Measurements from ENCODE around the gene TGFB2. TPM values are rescaled to one million over a fixed set of nuclear protein-coding genes. Genes with fewer than 3 reads are reported as not detected.
A peak's percentile ranks its signal among the peaks of the same experiment; 100 is the strongest.

Gene TGFB2
- total RNA-seq, 1 experiment from 2014 or later: 2.5 TPM

DNA sequence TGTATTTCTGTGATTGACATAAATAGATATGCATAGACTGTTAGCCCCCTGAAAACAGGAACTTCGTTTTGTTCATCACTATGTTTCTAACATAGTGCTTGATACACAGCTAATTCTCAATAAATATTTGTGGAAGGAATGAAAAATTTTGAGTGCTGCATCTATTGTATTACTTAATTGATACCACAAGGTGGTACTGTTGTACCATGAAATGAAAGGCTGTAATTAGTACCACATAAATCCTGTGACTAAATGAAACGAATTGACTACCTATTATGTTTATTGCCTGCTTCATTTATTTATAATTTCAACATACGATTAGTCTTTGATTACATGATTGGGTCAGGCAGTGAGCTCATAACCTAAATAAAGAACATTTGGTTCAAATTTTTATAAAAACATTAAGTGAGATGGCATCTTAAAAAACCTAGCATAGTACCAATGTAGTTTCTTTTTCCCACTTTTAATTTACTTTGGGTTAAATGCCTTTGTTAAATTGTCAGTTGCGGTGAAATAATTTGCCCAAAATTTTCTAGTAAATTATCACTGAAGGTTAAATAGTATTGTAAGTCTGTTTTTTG, 15.0 kb upstream of the TGFB2 start:
- TF ChIP-seq, protein P1, sequence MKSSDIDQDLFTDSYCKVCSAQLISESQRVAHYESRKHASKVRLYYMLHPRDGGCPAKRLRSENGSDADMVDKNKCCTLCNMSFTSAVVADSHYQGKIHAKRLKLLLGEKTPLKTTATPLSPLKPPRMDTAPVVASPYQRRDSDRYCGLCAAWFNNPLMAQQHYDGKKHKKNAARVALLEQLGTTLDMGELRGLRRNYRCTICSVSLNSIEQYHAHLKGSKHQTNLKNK (CRISPR knock-in tag; IDR thresholded peaks at IDR 0.05): no peak
- TF ChIP-seq ZBTB21 (CRISPR knock-in tag; IDR thresholded peaks at IDR 0.05; ENCODE audit: borderline replicate concordance): no peak
- TF ChIP-seq, protein P2, sequence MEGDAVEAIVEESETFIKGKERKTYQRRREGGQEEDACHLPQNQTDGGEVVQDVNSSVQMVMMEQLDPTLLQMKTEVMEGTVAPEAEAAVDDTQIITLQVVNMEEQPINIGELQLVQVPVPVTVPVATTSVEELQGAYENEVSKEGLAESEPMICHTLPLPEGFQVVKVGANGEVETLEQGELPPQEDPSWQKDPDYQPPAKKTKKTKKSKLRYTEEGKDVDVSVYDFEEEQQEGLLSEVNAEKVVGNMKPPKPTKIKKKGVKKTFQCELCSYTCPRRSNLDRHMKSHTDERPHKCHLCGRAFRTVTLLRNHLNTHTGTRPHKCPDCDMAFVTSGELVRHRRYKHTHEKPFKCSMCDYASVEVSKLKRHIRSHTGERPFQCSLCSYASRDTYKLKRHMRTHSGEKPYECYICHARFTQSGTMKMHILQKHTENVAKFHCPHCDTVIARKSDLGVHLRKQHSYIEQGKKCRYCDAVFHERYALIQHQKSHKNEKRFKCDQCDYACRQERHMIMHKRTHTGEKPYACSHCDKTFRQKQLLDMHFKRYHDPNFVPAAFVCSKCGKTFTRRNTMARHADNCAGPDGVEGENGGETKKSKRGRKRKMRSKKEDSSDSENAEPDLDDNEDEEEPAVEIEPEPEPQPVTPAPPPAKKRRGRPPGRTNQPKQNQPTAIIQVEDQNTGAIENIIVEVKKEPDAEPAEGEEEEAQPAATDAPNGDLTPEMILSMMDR (IDR thresholded peaks at IDR 0.05): peak; percentile 43; the same call in 1 of the 2 replicates
- TF ChIP-seq ATF1 (CRISPR knock-in tag; IDR thresholded peaks at IDR 0.05): no peak
- no peak for TF ChIP-seq TEAD1 (CRISPR knock-in tag; IDR thresholded peaks at IDR 0.05)
- TF ChIP-seq, protein P3, sequence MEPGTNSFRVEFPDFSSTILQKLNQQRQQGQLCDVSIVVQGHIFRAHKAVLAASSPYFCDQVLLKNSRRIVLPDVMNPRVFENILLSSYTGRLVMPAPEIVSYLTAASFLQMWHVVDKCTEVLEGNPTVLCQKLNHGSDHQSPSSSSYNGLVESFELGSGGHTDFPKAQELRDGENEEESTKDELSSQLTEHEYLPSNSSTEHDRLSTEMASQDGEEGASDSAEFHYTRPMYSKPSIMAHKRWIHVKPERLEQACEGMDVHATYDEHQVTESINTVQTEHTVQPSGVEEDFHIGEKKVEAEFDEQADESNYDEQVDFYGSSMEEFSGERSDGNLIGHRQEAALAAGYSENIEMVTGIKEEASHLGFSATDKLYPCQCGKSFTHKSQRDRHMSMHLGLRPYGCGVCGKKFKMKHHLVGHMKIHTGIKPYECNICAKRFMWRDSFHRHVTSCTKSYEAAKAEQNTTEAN (CRISPR knock-in tag; IDR thresholded peaks at IDR 0.05): no peak
- TF ChIP-seq ZNF263 (CRISPR knock-in tag; IDR thresholded peaks at IDR 0.05; ENCODE audit: low read depth): no peak
- no peak for TF ChIP-seq CREM (CRISPR knock-in tag; IDR thresholded peaks at IDR 0.05)
- no peak for TF ChIP-seq ZNF423 (CRISPR knock-in tag; IDR thresholded peaks at IDR 0.05)
- ChIA-PET POLR2A (no interaction called here), CTCF (interaction anchor here (0.6 to 2.3 kb wide), 6 partner anchors 9 to 1056 kb away, joined by 3 to 7 read pairs (median 4); no protein-coding TSS in a partner anchor)
- Mint-ChIP-seq H3K36me3 (peaks cover 21% of the 10 kb centered on the region), H3K27me3 (ENCODE audit: low read depth) (no peaks in the 10 kb centered on the region), H3K9me3 (no peaks in the 10 kb centered on the region), H3K4me3 (no peak overlapping the region), H3K27ac (no peak overlapping the region), H3K4me1 (peaks cover 4% of the 10 kb centered on the region; the same call in 1 of the 2 replicates)
- no peak for DNase-seq (ENCODE audit: low spot score)
- peak; percentile 51 for ATAC-seq

DNA sequence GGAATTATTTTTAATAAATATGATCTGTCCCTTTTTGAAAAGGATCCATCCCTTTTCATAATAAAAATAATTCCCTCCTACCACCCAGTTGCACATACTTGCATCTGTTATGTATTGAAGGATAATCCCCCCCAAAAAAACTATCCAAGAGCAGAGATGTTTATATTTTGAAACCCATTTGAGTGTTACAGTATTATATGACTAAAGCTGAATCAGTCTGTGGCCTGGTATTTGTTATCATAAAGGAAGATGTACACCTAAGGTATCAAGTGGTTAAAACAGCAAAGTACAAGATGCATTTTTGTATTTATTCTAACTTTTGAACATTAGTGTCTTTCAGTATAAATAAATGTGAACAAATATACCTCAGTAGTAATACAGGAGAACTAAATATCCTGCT, 12.7 kb upstream of the TGFB2 start:
- Mint-ChIP-seq H3K4me1 (peaks cover 13% of the 10 kb centered on the region), H3K9me3 (no peaks in the 10 kb centered on the region), H3K4me3 (no peak overlapping the region), H3K27ac (no peak overlapping the region), H3K27me3 (ENCODE audit: low read depth) (no peaks in the 10 kb centered on the region), H3K36me3 (peaks cover 20% of the 10 kb centered on the region)
- CTCF ChIA-PET: no interaction called here
- ATAC-seq (no peak), DNase-seq (ENCODE audit: low spot score) (no peak)
- POLR2A ChIA-PET: no interaction called here
- TF ChIP-seq SP1 (CRISPR knock-in tag; conservative IDR thresholded peaks at IDR 0.05) (no peak), ZNF121 (CRISPR knock-in tag; IDR thresholded peaks at IDR 0.05) (no peak), GRHL2 (CRISPR knock-in tag; IDR thresholded peaks at IDR 0.05; ENCODE audit: insufficient replicate concordance, severe bottlenecking) (no peak), IRF2 (CRISPR knock-in tag; IDR thresholded peaks at IDR 0.05; ENCODE audit: borderline replicate concordance, low read depth) (no peak), KAT7 (CRISPR knock-in tag; IDR thresholded peaks at IDR 0.05; ENCODE audit: borderline replicate concordance) (no peak), ZNF232 (CRISPR knock-in tag; IDR thresholded peaks at IDR 0.05) (no peak)
- TF ChIP-seq, protein P4, sequence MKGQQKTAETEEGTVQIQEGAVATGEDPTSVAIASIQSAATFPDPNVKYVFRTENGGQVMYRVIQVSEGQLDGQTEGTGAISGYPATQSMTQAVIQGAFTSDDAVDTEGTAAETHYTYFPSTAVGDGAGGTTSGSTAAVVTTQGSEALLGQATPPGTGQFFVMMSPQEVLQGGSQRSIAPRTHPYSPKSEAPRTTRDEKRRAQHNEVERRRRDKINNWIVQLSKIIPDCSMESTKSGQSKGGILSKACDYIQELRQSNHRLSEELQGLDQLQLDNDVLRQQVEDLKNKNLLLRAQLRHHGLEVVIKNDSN (CRISPR knock-in tag; IDR thresholded peaks at IDR 0.05): no peak
- TF ChIP-seq, protein P5, sequence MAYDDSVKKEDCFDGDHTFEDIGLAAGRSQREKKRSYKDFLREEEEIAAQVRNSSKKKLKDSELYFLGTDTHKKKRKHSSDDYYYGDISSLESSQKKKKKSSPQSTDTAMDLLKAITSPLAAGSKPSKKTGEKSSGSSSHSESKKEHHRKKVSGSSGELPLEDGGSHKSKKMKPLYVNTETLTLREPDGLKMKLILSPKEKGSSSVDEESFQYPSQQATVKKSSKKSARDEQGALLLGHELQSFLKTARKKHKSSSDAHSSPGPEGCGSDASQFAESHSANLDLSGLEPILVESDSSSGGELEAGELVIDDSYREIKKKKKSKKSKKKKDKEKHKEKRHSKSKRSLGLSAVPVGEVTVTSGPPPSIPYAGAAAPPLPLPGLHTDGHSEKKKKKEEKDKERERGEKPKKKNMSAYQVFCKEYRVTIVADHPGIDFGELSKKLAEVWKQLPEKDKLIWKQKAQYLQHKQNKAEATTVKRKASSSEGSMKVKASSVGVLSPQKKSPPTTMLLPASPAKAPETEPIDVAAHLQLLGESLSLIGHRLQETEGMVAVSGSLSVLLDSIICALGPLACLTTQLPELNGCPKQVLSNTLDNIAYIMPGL (CRISPR knock-in tag; IDR thresholded peaks at IDR 0.05): no peak
- TF ChIP-seq, protein P6, sequence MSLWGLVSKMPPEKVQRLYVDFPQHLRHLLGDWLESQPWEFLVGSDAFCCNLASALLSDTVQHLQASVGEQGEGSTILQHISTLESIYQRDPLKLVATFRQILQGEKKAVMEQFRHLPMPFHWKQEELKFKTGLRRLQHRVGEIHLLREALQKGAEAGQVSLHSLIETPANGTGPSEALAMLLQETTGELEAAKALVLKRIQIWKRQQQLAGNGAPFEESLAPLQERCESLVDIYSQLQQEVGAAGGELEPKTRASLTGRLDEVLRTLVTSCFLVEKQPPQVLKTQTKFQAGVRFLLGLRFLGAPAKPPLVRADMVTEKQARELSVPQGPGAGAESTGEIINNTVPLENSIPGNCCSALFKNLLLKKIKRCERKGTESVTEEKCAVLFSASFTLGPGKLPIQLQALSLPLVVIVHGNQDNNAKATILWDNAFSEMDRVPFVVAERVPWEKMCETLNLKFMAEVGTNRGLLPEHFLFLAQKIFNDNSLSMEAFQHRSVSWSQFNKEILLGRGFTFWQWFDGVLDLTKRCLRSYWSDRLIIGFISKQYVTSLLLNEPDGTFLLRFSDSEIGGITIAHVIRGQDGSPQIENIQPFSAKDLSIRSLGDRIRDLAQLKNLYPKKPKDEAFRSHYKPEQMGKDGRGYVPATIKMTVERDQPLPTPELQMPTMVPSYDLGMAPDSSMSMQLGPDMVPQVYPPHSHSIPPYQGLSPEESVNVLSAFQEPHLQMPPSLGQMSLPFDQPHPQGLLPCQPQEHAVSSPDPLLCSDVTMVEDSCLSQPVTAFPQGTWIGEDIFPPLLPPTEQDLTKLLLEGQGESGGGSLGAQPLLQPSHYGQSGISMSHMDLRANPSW (CRISPR knock-in tag; conservative IDR thresholded peaks at IDR 0.05; ENCODE audit: low read depth): no peak
- TF ChIP-seq, protein P7, sequence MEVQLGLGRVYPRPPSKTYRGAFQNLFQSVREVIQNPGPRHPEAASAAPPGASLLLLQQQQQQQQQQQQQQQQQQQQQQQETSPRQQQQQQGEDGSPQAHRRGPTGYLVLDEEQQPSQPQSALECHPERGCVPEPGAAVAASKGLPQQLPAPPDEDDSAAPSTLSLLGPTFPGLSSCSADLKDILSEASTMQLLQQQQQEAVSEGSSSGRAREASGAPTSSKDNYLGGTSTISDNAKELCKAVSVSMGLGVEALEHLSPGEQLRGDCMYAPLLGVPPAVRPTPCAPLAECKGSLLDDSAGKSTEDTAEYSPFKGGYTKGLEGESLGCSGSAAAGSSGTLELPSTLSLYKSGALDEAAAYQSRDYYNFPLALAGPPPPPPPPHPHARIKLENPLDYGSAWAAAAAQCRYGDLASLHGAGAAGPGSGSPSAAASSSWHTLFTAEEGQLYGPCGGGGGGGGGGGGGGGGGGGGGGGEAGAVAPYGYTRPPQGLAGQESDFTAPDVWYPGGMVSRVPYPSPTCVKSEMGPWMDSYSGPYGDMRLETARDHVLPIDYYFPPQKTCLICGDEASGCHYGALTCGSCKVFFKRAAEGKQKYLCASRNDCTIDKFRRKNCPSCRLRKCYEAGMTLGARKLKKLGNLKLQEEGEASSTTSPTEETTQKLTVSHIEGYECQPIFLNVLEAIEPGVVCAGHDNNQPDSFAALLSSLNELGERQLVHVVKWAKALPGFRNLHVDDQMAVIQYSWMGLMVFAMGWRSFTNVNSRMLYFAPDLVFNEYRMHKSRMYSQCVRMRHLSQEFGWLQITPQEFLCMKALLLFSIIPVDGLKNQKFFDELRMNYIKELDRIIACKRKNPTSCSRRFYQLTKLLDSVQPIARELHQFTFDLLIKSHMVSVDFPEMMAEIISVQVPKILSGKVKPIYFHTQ (CRISPR knock-in tag; IDR thresholded peaks at IDR 0.05): no peak
- TF ChIP-seq, protein P8, sequence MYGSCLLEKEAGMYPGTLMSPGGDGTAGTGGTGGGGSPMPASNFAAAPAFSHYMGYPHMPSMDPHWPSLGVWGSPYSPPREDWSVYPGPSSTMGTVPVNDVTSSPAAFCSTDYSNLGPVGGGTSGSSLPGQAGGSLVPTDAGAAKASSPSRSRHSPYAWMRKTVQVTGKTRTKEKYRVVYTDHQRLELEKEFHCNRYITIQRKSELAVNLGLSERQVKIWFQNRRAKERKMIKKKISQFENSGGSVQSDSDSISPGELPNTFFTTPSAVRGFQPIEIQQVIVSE (CRISPR knock-in tag; IDR thresholded peaks at IDR 0.05; ENCODE audit: borderline replicate concordance): no peak

All from WTC11 (cell line).